Measurements from ENCODE around the gene ANK2. TPM values are rescaled to one million over a fixed set of nuclear protein-coding genes. Genes with fewer than 3 reads are reported as not detected.

The ANK2 gene
- total RNA-seq, 1 donor from 2014 or later, result 1,513 TPM

DNA sequence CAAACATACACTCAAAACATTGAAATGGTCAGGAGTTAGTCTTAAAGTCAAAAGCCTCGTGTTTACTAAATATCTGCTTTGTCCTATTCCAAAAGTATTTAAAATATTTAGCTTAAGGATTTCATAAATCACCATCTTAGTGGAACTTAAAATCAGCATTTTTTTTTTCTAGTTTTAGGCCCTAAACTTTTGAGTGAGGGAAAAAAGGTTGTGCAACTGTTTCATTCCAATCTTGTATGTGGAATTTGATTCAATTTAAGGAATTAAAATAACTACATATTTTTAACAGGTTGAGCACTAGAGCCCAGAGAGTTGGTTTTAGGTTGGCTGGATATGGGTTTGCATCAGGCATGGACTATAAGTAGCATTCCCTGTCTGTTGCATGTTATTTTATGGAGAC is 35.7 kb upstream of the ANK2 start:
- Mint-ChIP-seq H3K27me3 (ENCODE audit: unreplicated experiment) (peaks cover 3% of the 10 kb centered on the region), H3K9me3 (ENCODE audit: unreplicated experiment) (peaks cover 11% of the 10 kb centered on the region), H3K4me3 (ENCODE audit: unreplicated experiment) (no peak overlapping the region), H3K36me3 (ENCODE audit: unreplicated experiment) (no peaks in the 10 kb centered on the region), H3K4me1 (ENCODE audit: low read depth, unreplicated experiment) (peaks cover 43% of the 10 kb centered on the region), H3K27ac (ENCODE audit: unreplicated experiment) (peak overlapping the region; percentile 15)
- TF ChIP-seq, protein P1, sequence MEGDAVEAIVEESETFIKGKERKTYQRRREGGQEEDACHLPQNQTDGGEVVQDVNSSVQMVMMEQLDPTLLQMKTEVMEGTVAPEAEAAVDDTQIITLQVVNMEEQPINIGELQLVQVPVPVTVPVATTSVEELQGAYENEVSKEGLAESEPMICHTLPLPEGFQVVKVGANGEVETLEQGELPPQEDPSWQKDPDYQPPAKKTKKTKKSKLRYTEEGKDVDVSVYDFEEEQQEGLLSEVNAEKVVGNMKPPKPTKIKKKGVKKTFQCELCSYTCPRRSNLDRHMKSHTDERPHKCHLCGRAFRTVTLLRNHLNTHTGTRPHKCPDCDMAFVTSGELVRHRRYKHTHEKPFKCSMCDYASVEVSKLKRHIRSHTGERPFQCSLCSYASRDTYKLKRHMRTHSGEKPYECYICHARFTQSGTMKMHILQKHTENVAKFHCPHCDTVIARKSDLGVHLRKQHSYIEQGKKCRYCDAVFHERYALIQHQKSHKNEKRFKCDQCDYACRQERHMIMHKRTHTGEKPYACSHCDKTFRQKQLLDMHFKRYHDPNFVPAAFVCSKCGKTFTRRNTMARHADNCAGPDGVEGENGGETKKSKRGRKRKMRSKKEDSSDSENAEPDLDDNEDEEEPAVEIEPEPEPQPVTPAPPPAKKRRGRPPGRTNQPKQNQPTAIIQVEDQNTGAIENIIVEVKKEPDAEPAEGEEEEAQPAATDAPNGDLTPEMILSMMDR (IDR thresholded peaks at IDR 0.05; ENCODE audit: partially characterized antibody, unreplicated experiment), result no peak
- no peak for DNase-seq

DNA sequence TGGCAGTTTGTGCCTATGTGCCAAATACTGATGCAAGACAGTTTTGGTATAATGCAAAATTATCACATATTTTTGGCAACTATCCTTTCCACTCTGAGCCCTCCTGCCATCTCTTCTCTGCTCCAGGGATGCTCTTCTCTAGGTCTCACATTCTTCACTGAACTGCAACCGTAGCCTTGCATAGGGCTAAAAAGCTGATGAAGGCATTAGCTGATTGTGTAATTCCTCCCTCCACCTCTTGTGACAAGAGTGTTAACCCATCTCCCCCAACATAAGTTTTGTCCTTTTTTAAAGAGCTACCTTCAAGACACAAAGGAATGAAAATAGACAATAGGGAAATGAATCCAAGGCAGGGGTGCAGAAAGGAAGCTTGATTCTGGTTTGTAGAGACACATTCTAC is 33.1 kb upstream of the ANK2 start:
- Mint-ChIP-seq H3K27ac (ENCODE audit: unreplicated experiment) (peak overlapping the region; percentile 9), H3K27me3 (ENCODE audit: unreplicated experiment) (peaks cover 4% of the 10 kb centered on the region), H3K36me3 (ENCODE audit: unreplicated experiment) (no peaks in the 10 kb centered on the region), H3K9me3 (ENCODE audit: unreplicated experiment) (peaks cover 6% of the 10 kb centered on the region), H3K4me3 (ENCODE audit: unreplicated experiment) (no peak overlapping the region), H3K4me1 (ENCODE audit: low read depth, unreplicated experiment) (peaks cover 27% of the 10 kb centered on the region)
- TF ChIP-seq, protein P1 (IDR thresholded peaks at IDR 0.05; ENCODE audit: partially characterized antibody, unreplicated experiment), result no peak
- no peak for DNase-seq

DNA sequence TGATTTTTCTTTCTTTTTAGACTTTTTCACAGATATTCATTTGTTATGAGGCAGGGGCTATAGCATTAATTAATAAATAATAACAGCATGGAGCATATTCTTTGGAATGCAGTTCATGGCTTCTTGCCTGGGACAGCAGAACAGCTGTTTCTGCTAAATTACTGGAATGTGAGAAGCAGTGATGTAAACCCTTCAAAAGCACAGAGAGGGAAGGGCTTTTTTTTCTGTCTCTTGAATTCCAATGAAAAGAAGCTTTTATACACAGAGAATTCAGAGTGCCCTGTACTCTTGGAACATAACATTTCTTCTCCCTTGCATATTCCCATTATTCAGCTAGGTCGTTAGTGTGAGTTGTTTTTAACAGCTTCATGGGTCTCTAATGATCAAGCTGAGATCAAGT is 28.5 kb upstream of the ANK2 start:
- no peak for DNase-seq

DNA sequence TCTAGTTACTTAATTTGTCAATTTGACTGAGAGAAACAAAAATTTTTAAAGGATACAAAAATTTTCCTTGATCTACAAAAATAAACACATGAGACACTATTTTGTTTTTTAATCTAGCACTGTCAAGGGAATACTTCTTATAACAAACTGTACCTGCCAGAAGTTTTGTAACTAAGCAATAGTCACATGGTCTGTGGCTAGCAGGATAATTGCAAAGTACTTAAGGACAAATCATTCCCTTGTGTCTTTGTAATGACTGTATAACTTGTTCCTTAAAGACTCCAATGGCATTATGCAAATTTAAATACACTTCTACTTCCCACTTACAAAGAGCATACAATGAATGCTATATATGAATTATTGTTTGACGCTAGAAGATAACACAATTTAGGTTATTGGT is 25.1 kb upstream of the ANK2 start:
- H3K4me3 Mint-ChIP-seq (ENCODE audit: unreplicated experiment), result no peak overlapping the region
- DNase-seq, result no peak
- TF ChIP-seq, protein P1 (IDR thresholded peaks at IDR 0.05; ENCODE audit: partially characterized antibody, unreplicated experiment), result no peak

More for the DNA sequence above, 28.5 kb upstream of the ANK2 start:
- Mint-ChIP-seq H3K27me3 (ENCODE audit: unreplicated experiment) (peaks cover 8% of the 10 kb centered on the region), H3K9me3 (ENCODE audit: unreplicated experiment) (peaks cover 5% of the 10 kb centered on the region), H3K27ac (ENCODE audit: unreplicated experiment) (peak overlapping the region; percentile 50), H3K4me3 (ENCODE audit: unreplicated experiment) (no peak overlapping the region), H3K36me3 (ENCODE audit: unreplicated experiment) (no peaks in the 10 kb centered on the region), H3K4me1 (ENCODE audit: low read depth, unreplicated experiment) (peaks cover 28% of the 10 kb centered on the region)
- TF ChIP-seq, protein P1 (IDR thresholded peaks at IDR 0.05; ENCODE audit: partially characterized antibody, unreplicated experiment), result no peak

DNA sequence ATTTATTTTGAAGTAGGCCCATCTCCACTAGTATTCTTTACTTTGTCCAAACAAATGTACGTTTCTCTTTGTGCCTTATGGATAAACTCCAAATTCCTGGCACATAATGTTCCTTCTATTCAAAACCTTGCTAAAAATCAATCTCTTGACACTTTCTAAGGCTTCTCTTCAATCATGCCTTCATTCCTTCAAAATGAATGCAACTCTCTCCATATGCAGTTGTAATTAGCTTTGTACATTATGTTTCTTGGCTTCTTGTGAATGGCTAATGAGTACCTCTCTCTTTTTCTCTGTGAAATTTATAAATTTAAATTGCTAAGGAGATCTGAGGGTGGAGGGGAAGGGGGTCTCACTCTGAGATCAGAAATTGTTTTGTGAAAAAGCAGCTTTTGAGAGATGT is 24.0 kb upstream of the ANK2 start:
- Mint-ChIP-seq H3K27me3 (ENCODE audit: unreplicated experiment) (peaks cover 4% of the 10 kb centered on the region), H3K9me3 (ENCODE audit: unreplicated experiment) (peaks cover 3% of the 10 kb centered on the region), H3K36me3 (ENCODE audit: unreplicated experiment) (no peaks in the 10 kb centered on the region), H3K27ac (ENCODE audit: unreplicated experiment) (no peak overlapping the region), H3K4me1 (ENCODE audit: low read depth, unreplicated experiment) (peaks cover 40% of the 10 kb centered on the region), H3K4me3 (ENCODE audit: unreplicated experiment) (no peak overlapping the region)
- TF ChIP-seq, protein P1 (IDR thresholded peaks at IDR 0.05; ENCODE audit: partially characterized antibody, unreplicated experiment), result no peak
- DNase-seq, result no peak

More for the DNA sequence above, 25.1 kb upstream of the ANK2 start:
- Mint-ChIP-seq H3K27ac (ENCODE audit: unreplicated experiment) (no peak overlapping the region), H3K27me3 (ENCODE audit: unreplicated experiment) (peaks cover 4% of the 10 kb centered on the region), H3K4me1 (ENCODE audit: low read depth, unreplicated experiment) (peaks cover 37% of the 10 kb centered on the region), H3K36me3 (ENCODE audit: unreplicated experiment) (no peaks in the 10 kb centered on the region), H3K9me3 (ENCODE audit: unreplicated experiment) (peaks cover 3% of the 10 kb centered on the region)

All from glutamatergic neuron (in vitro differentiated cells).